Measurements from ENCODE around the gene ARL6IP4. TPM values are rescaled to one million over a fixed set of nuclear protein-coding genes. Genes with fewer than 3 reads are reported as not detected.

ARL6IP4 gene
- total RNA-seq, 8 experiments from 2014 or later = 117 to 160 (median 135) TPM

- H3K4me1 ChIP-seq (replicated peaks in 1 of 2) = no peaks in the 10 kb centered on the region
- no peak overlapping the region for H3K4me3 ChIP-seq
- in situ Hi-C loops (cut with MboI; ENCODE audit: low pct_unique_long_range_greater_than_20kb in 2 of 9, low sequenced_read_pairs in 9 of 9, unreplicated experiment in 9 of 9) = no loop called here
- whole genome bisulfite sequencing, 10 experiments = 100% methylated on average over 1 of the region's 14 CpGs; no CpG with 5 or more reads in 8 of the 10 experiments
- no peak overlapping the region for H3K27ac ChIP-seq
- ATAC-seq (replicated peaks in 6 of 8) = no peak
These were observed 31.9 kb upstream of the ARL6IP4 start for GRCh38 chr12:122948605-122949004.

DNA sequence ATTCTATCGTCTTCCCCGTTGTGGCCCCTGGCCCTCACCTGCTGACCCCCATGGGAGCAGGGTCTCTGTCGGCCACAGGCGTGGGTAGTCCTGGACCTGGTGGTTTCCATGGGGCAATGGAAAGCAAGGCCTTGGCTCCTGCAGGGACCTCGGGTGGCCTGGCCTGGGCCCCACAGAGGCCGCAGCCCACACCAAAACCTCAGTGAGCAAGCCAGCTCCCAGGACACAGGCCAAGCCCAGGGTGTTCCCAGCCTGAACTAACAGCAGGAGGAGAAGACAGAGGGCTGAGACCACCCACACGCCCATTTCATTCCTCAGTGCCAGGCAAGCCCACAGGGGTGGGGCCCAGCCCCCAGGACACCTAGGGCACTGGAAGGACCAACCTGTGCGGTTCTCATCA, 31.1 kb upstream of the ARL6IP4 start:
- no peaks in the 10 kb centered on the region for H3K4me1 ChIP-seq (replicated peaks in 1 of 2)
- 100% methylated on average over 1 of the region's 8 CpGs; no CpG with 5 or more reads in 7 of the 10 experiments for WGBS, 10 experiments
- no peak overlapping the region for H3K27ac ChIP-seq
- in situ Hi-C loops (cut with MboI; ENCODE audit: low pct_unique_long_range_greater_than_20kb in 2 of 9, low sequenced_read_pairs in 9 of 9, unreplicated experiment in 9 of 9) = no loop called here
- ATAC-seq (replicated peaks in 6 of 8) = no peak
- no peak overlapping the region for H3K4me3 ChIP-seq

- WGBS, 10 experiments = 80 to 100% (median 85%) methylated on average over 1 to 6 of the region's 27 CpGs; no CpG with 5 or more reads in 4 of the 10 experiments
- Histone ChIP-seq H3K27ac (no peak overlapping the region), H3K4me1 (replicated peaks in 1 of 2) (no peaks in the 10 kb centered on the region), H3K4me3 (no peak overlapping the region)
- in situ Hi-C loops (cut with MboI; ENCODE audit: low pct_unique_long_range_greater_than_20kb in 2 of 9, low sequenced_read_pairs in 9 of 9, unreplicated experiment in 9 of 9) = loop anchor here in 5 of 9 experiments (10.0 to 25.0 kb wide), 3 partner anchors 88 to 155 kb away; no protein-coding TSS in a partner anchor
- no peak for ATAC-seq (replicated peaks in 6 of 8)
These were observed 30.4 kb upstream of the ARL6IP4 start for GRCh38 chr12:122949816-122950675.

GRCh38 chr12:122951406-122951805, 29.1 kb upstream of the ARL6IP4 start:
- no peak for ATAC-seq (replicated peaks in 6 of 8)
- no peaks in the 10 kb centered on the region for H3K4me1 ChIP-seq (replicated peaks in 1 of 2)
- H3K27ac ChIP-seq = no peak overlapping the region
- WGBS, 10 experiments = 46 to 100% (median 74%) methylated on average over 1 to 6 of the region's 9 CpGs; no CpG with 5 or more reads in 1 of the 10 experiments
- in situ Hi-C loops (cut with MboI; ENCODE audit: low pct_unique_long_range_greater_than_20kb in 2 of 9, low sequenced_read_pairs in 9 of 9, unreplicated experiment in 9 of 9) = loop anchor here in 5 of 9 experiments (10.0 to 25.0 kb wide), 3 partner anchors 89 to 157 kb away; no protein-coding TSS in a partner anchor
- H3K4me3 ChIP-seq = no peak overlapping the region

DNA sequence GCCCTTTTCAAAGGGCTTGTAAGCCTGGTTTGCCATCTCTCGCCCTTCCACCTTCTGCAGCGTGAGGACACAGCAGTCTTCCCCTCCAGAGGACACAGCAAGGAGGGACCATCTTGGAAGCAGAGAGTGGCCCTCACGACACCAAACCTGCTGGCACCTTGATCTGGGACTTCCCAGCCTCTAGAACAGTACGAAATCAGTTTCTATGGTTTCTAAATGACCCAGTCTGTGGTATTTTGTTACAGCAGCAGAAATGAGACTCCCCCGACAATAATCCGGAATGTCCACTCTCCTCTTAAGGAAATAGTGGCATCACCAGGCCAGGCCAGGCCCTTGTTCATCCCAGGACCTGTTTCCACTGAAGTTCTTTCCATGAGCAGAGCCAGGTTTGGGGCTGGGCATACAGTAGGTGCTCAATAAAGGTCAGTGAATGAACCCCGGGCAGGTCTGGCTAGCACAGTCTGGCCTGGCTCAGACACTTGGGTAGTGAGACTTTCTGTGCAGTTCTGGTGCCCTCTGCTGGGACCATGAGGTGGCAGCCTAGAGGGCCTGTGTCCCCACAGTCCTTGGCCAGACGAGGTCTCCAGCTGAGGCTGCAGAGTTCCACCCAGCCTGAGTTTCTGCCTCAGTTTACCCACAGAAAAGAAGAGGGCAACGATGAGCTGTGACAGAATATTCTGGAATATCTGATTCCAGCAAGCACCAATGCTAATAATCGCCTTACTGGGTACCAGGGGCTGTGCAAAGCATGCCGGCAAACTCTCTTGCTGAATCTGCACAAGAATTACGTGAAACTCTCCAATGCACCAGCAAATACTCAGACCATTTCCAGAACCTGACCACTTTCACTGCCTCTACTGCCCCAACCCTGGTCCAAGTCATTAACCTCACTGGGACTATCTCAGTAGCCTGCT, 28.2 kb upstream of the ARL6IP4 start:
- peak; percentile 90 to 100 (median 94) for ATAC-seq (replicated peaks in 6 of 8)
- in situ Hi-C loops (cut with MboI; ENCODE audit: low pct_unique_long_range_greater_than_20kb in 2 of 9, low sequenced_read_pairs in 9 of 9, unreplicated experiment in 9 of 9) = loop anchor here in 5 of 9 experiments (10.0 to 25.0 kb wide), 3 partner anchors 90 to 157 kb away; no protein-coding TSS in a partner anchor
- Histone ChIP-seq H3K27ac (no peak overlapping the region), H3K4me1 (replicated peaks in 1 of 2) (no peaks in the 10 kb centered on the region), H3K4me3 (no peak overlapping the region)
- WGBS, 10 experiments = 20 to 100% (median 67%) methylated on average over 1 to 9 of the region's 12 CpGs; no CpG with 5 or more reads in 1 of the 10 experiments

DNA sequence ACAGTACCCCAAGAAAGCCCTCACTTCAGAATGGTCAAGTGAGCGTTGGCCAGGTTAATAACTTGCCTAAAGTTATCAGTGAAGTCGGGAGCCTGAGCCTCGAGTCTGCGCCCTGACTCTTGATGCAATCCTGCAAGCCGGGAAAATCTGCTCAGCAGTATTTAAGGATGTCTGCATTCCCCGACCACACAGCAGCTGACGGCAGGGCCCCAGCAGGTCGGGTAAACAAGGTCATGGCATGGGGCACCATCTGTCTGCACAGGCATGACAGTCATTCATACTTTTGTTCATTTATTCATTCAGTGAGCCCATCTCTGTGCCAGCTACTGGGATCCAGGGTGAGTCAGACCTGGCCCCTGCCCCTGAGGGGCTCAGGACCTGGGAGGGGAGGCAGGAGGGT, 25.3 kb upstream of the ARL6IP4 start:
- ATAC-seq (replicated peaks in 6 of 8) = no peak
- Histone ChIP-seq H3K27ac (no peak overlapping the region), H3K4me1 (replicated peaks in 1 of 2) (no peaks in the 10 kb centered on the region), H3K4me3 (no peak overlapping the region)
- in situ Hi-C loops (cut with MboI; ENCODE audit: low pct_unique_long_range_greater_than_20kb in 2 of 9, low sequenced_read_pairs in 9 of 9, unreplicated experiment in 9 of 9) = loop anchor here in 5 of 9 experiments (10.0 to 25.0 kb wide), 3 partner anchors 93 to 160 kb away; no protein-coding TSS in a partner anchor
- 64 to 96% (median 73%) methylated on average over 3 to 7 of the region's 8 CpGs; no CpG with 5 or more reads in 5 of the 10 experiments for WGBS, 10 experiments

DNA sequence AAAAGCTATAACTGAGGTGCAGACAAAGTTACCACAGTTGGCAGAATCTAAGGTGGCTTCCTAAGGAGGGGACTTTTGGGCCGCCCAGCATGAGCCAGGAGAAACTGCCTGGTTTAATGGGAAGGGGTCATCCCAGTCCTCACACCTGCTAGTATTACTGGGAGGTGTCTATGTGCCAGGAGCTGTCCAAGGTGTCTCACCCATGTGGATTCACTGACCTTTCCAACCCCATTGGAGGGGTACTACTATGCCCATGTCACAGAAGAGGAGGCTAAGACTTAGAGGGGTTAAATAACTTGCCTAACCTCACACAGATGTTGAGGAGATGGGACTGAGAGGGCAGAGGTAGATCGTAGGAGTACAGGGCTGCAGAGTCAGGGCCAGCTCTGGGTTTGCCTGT, 24.4 kb upstream of the ARL6IP4 start:
- Histone ChIP-seq H3K4me3 (no peak overlapping the region), H3K27ac (no peak overlapping the region), H3K4me1 (replicated peaks in 1 of 2) (no peaks in the 10 kb centered on the region)
- in situ Hi-C loops (cut with MboI; ENCODE audit: low pct_unique_long_range_greater_than_20kb in 2 of 9, low sequenced_read_pairs in 9 of 9, unreplicated experiment in 9 of 9) = loop anchor here in 5 of 9 experiments (10.0 to 25.0 kb wide), 3 partner anchors 94 to 161 kb away; no protein-coding TSS in a partner anchor
- 20 to 100% (median 75%) methylated on average over 1 to 2 of the region's 2 CpGs; no CpG with 5 or more reads in 6 of the 10 experiments for WGBS, 10 experiments
- ATAC-seq (replicated peaks in 6 of 8) = no peak

- in situ Hi-C loops (cut with MboI; ENCODE audit: low pct_unique_long_range_greater_than_20kb in 2 of 9, low sequenced_read_pairs in 9 of 9, unreplicated experiment in 9 of 9) = loop anchor here in 5 of 9 experiments (10.0 to 25.0 kb wide), 3 partner anchors 96 to 164 kb away; no protein-coding TSS in a partner anchor
- whole genome bisulfite sequencing, 10 experiments = 76 to 100% (median 93%) methylated on average over 1 to 5 of the region's 5 CpGs; no CpG with 5 or more reads in 2 of the 10 experiments
- Histone ChIP-seq H3K4me1 (replicated peaks in 1 of 2) (no peaks in the 10 kb centered on the region), H3K4me3 (no peak overlapping the region), H3K27ac (no peak overlapping the region)
- no peak for ATAC-seq (replicated peaks in 6 of 8)
These were observed 22.1 kb upstream of the ARL6IP4 start for GRCh38 chr12:122958198-122958888.

- 90 to 100% (median 98%) methylated on average over 1 to 12 of the region's 35 CpGs; no CpG with 5 or more reads in 4 of the 10 experiments for WGBS, 10 experiments
- no peak overlapping the region for H3K27ac ChIP-seq
- in situ Hi-C loops (cut with MboI; ENCODE audit: low pct_unique_long_range_greater_than_20kb in 2 of 9, low sequenced_read_pairs in 9 of 9, unreplicated experiment in 9 of 9) = loop anchor here in 5 of 9 experiments (10.0 to 25.0 kb wide), 3 partner anchors 97 to 165 kb away; no protein-coding TSS in a partner anchor
- no peak overlapping the region for H3K4me3 ChIP-seq
- peaks cover 0 to 5% of the 10 kb centered on the region in 2 donors for H3K4me1 ChIP-seq (replicated peaks in 1 of 2)
- no peak for ATAC-seq (replicated peaks in 6 of 8)
These were observed 20.8 kb upstream of the ARL6IP4 start for GRCh38 chr12:122959566-122960192.

GRCh38 chr12:122960193-122960569, 20.3 kb upstream of the ARL6IP4 start:
- no peak for ATAC-seq (replicated peaks in 6 of 8)
- Histone ChIP-seq H3K4me1 (replicated peaks in 1 of 2) (peaks cover 1 to 10% of the 10 kb centered on the region in 2 donors), H3K27ac (no peak overlapping the region), H3K4me3 (no peak overlapping the region)
- in situ Hi-C loops (cut with MboI; ENCODE audit: low pct_unique_long_range_greater_than_20kb in 2 of 9, low sequenced_read_pairs in 9 of 9, unreplicated experiment in 9 of 9) = loop anchor here in 4 of 9 experiments (25.0 kb wide), 1 partner anchor 98 kb away; no protein-coding TSS in a partner anchor
- WGBS, 10 experiments = 80 to 100% (median 100%) methylated on average over 1 to 3 of the region's 8 CpGs; no CpG with 5 or more reads in 3 of the 10 experiments

DNA sequence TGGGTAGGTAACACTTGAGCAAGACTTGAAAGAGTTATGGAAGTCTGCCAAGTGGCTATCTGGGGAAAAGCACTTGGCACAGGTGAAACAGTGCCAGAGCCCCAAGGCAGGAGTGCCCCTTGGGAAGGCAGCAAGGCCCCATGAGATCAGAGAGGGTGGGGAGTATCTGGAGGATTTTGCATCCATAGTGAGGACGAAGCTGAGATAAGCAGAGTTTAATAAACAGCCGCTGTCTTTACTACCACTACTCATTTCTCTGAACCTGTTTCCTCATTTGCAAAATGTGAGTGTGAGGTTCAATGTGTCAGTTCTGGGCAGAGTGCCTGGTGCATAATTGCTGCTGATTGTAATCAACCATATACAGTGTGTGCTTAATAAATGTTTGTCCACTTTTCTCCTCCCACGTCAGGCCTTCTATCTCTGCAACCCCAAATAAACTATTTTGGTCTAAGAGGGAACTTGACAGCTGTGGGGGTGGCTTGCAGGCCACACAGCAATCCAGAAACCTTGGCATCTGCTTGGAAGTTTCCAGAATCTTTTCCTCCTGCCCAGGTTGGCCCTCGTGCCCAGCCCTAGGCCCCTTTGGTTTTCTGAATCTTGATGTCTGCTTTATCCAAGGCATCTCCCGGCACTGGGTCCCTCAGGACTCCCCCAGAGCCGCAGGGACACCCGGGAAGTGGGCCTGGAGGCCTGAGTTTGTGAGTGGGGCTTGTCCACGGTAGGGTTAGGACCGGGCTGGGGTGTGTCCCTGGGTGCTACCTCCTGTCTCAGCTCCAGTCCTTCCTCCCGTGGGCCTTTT, 18.8 kb upstream of the ARL6IP4 start:
- no peak overlapping the region for H3K27ac ChIP-seq
- in situ Hi-C loops (cut with MboI; ENCODE audit: low pct_unique_long_range_greater_than_20kb in 2 of 9, low sequenced_read_pairs in 9 of 9, unreplicated experiment in 9 of 9) = loop anchor here in 4 of 9 experiments (25.0 kb wide), 1 partner anchor 99 kb away; no protein-coding TSS in a partner anchor
- H3K4me1 ChIP-seq (replicated peaks in 1 of 2) = peaks cover 10 to 12% of the 10 kb centered on the region in 2 donors
- no peak overlapping the region for H3K4me3 ChIP-seq
- ATAC-seq (replicated peaks in 6 of 8) = no peak
- 35 to 100% (median 88%) methylated on average over 1 to 6 of the region's 10 CpGs; no CpG with 5 or more reads in 4 of the 10 experiments for WGBS, 10 experiments
